Left lung (tissue), 10 donors: ENCODE data around the gene GRK4. TPM values are rescaled to one million over a fixed set of nuclear protein-coding genes. Genes with fewer than 3 reads are reported as not detected.

Source experiments
- ATAC-seq: fragments of 200-7000 bp; cut with Tn5 transposase; one replicate; pipeline ENCODE4 v1.9.1; 2020; ENCODE audit warnings: moderate library complexity
- DNase-seq, 4 donors: peaks; one replicate each; pipeline ENCODE4 v3.0.0-alpha.2; 2013 to 2020
- H3K27ac ChIP-seq, 2 donors: fragments of 200-600 bp; sonication (generic) in 1 of 2; one replicate each; pipeline versions ENCODE4 v1.5.0 to v1.8.0; 2020 to 2021
- H3K27me3 ChIP-seq, 2 donors: fragments of 200-600 bp; sonication (generic) in 1 of 2; one replicate each; pipeline versions ENCODE4 v1.5.0 to v1.8.0; 2020 to 2021
- H3K36me3 ChIP-seq, 2 donors: fragments of 200-600 bp; sonication (generic) in 1 of 2; one replicate each; pipeline versions ENCODE4 v1.5.0 to v1.8.0; 2020 to 2021
- H3K4me1 ChIP-seq, 2 donors: fragments of 200-600 bp; one replicate each; pipeline ENCODE4 v1.8.0; 2021
- H3K4me3 ChIP-seq, 2 donors: fragments of 200-600 bp; sonication (generic) in 1 of 2; one replicate each; pipeline versions ENCODE4 v1.5.0 to v1.8.0; 2020 to 2021; ENCODE audit warnings: mild to moderate bottlenecking in 1 of 2
- H3K9me3 ChIP-seq, 2 donors: fragments of 200-600 bp; sonication (generic) in 1 of 2; one replicate each; pipeline versions ENCODE4 v1.5.0 to v1.8.0; 2020 to 2021
- intact Hi-C, 2 donors: fragments of 100-400 bp; cut with DNase I; formaldehyde crosslinking; loops; one replicate each; pipeline versions ENCODE4 v1.11.2 to v1.14.2; 2022
- polyA plus RNA-seq, 6 donors: library from polyadenylated mRNA; unstranded; fragments of 120-200 nt; gene quantifications; one replicate each; pipeline ENCODE4 v1.2.1, GENCODE V29; 2013; ENCODE audit not compliant: insufficient read length in 6 of 6
- total RNA-seq, 2 donors: library from RNA; stranded (reverse); fragmentation: NEBNext Ultra II Directional; extraction: Animal tissue kit (Norgen Biotek cat#: 25700); gene quantifications; one replicate each; pipeline ENCODE4 v1.2.1, GENCODE V29; 2021
- TF ChIP-seq, protein P1 (sequence below), 2 donors: fragments of 200-600 bp; sonication (generic) in 1 of 2; IDR thresholded peaks; one replicate each; pipeline versions ENCODE4 v1.5.0 to v1.8.0; 2021; ENCODE audit warnings: antibody characterized with exemption in 2 of 2
- donor health status: DM: no; HTN: yes; CAD: no.
- donor health status: DM: no; HTN: no; CAD: no.

The GRK4 gene
- total and polyA plus RNA-seq, 8 donors: 5.3 to 23.0 (median 15.9) TPM

DNA sequence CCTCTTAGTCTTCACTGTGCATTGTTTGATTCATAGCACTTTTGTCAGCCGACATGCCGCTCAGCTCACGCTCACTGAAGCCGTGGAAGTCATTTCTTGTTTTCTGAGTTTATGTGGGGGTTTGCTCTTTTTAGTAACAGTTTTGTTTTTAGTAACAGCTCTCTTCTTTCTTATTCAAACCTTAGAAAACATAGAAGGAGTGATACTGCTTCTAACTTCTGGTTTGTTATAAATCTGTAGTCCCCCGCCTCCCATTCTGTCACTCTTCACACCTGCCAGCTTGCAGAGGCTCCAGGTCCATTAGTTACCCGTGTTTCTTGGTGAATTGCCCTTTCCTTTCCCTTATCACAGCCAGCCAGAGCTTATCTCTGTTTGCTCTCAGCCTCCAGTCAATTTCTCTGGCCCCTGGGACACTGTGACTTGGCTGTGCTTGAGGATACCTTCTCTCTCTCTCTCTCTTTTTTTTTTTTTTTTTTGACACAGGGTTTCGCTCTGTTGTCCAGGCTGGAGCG is 50.5 kb downstream of the GRK4 start:
- DNase-seq: peak in 1 of 4 donors; percentile 16
- Histone ChIP-seq H3K27ac (no peak overlapping the region), H3K4me1 (no peaks in the 10 kb centered on the region), H3K27me3 (no peaks in the 10 kb centered on the region), H3K36me3 (no peaks in the 10 kb centered on the region), H3K9me3 (no peaks in the 10 kb centered on the region), H3K4me3 (no peak overlapping the region)
- ATAC-seq: no peak
- intact Hi-C loops: no loop called here
- TF ChIP-seq, protein P1, sequence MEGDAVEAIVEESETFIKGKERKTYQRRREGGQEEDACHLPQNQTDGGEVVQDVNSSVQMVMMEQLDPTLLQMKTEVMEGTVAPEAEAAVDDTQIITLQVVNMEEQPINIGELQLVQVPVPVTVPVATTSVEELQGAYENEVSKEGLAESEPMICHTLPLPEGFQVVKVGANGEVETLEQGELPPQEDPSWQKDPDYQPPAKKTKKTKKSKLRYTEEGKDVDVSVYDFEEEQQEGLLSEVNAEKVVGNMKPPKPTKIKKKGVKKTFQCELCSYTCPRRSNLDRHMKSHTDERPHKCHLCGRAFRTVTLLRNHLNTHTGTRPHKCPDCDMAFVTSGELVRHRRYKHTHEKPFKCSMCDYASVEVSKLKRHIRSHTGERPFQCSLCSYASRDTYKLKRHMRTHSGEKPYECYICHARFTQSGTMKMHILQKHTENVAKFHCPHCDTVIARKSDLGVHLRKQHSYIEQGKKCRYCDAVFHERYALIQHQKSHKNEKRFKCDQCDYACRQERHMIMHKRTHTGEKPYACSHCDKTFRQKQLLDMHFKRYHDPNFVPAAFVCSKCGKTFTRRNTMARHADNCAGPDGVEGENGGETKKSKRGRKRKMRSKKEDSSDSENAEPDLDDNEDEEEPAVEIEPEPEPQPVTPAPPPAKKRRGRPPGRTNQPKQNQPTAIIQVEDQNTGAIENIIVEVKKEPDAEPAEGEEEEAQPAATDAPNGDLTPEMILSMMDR (IDR thresholded peaks at IDR 0.05): no peak

- intact Hi-C loops: no loop called here
- no peak for DNase-seq
- TF ChIP-seq, protein P1 (IDR thresholded peaks at IDR 0.05): no peak
These were observed 53.6 kb downstream of the GRK4 start for GRCh38 chr4:3016961-3017360.

DNA sequence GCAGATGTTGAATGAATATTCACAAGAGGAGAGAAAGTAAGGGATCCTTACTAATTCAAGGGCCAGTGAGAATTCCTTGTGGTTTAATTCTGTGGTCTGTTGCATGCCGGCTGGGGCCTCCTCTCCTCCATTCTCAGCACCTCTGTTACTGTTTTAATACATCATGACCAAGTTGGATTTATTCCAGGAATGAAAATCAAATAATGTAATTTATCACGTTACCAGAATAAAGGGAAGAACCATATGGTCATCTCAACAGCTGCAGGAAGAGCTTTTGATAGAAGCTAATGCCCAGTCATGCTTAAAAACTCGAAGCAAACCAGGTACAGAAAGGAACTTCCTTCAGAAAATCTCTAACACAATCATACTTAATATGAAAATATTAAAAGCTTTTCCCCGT is 54.1 kb downstream of the GRK4 start:
- no peak for ATAC-seq
- intact Hi-C loops: no loop called here
- DNase-seq: no peak

More at GRCh38 chr4:3016961-3017360, 53.6 kb downstream of the GRK4 start:
- no peaks in the 10 kb centered on the region for H3K36me3 ChIP-seq
- no peak for ATAC-seq
- H3K27ac ChIP-seq: no peak overlapping the region
- no peaks in the 10 kb centered on the region for H3K4me1 ChIP-seq
- no peak overlapping the region for H3K4me3 ChIP-seq
- no peaks in the 10 kb centered on the region for H3K27me3 ChIP-seq
- no peaks in the 10 kb centered on the region for H3K9me3 ChIP-seq

DNA sequence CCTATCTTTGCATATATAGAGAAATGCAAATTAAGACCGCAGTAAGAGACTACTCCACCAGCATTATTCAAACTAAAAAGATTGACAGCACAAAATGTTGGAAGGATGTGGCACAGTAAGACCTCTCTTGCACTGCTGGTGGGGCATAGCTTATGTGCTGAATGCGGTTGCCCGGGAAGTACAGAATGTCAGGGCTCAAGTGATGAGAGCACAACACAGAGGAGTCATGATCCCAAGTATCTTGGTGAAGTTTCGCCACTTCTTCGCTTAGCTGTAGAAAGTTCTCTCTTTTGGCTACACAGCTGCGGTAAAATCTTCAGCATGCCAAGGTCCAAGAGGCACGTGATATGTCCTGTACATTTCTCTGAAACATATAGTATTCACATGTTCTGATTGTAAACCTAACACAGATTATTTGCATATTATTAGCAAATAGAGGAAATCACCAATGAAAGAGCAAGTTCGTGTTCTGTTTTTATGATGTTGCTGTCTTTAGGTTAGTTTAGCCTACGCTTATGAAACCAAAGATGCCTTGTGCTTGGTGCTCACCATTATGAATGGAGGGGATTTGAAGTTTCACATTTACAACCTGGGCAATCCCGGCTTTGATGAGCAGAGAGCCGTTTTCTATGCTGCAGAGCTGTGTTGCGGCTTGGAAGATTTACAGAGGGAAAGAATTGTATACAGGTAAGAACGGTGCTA is 55.9 kb downstream of the GRK4 start:
- TF ChIP-seq, protein P1 (IDR thresholded peaks at IDR 0.05): no peak
- no peak for DNase-seq
- intact Hi-C loops: no loop called here
- ATAC-seq: no peak
- Histone ChIP-seq H3K27ac (no peak overlapping the region), H3K4me3 (no peak overlapping the region), H3K4me1 (no peaks in the 10 kb centered on the region), H3K36me3 (no peaks in the 10 kb centered on the region), H3K9me3 (peaks cover 0 to 4% of the 10 kb centered on the region in 2 donors), H3K27me3 (no peaks in the 10 kb centered on the region)

More for the DNA sequence above, 54.1 kb downstream of the GRK4 start:
- TF ChIP-seq, protein P1 (IDR thresholded peaks at IDR 0.05): no peak
- Histone ChIP-seq H3K4me1 (no peaks in the 10 kb centered on the region), H3K9me3 (no peaks in the 10 kb centered on the region), H3K4me3 (no peak overlapping the region), H3K36me3 (no peaks in the 10 kb centered on the region), H3K27ac (no peak overlapping the region), H3K27me3 (no peaks in the 10 kb centered on the region)

- ATAC-seq (no peak), DNase-seq (no peak)
- H3K27ac ChIP-seq: no peak overlapping the region
- peaks cover 0 to 4% of the 10 kb centered on the region in 2 donors for H3K9me3 ChIP-seq
- H3K4me1 ChIP-seq: no peaks in the 10 kb centered on the region
- no peak overlapping the region for H3K4me3 ChIP-seq
- no peaks in the 10 kb centered on the region for H3K36me3 ChIP-seq
- intact Hi-C loops: no loop called here
- H3K27me3 ChIP-seq: no peaks in the 10 kb centered on the region
- TF ChIP-seq, protein P1 (IDR thresholded peaks at IDR 0.05): no peak
These were observed 57.8 kb downstream of the GRK4 start for GRCh38 chr4:3021127-3021526.
